ENCODE measurements around the gene MBNL2.

MBNL2 gene

DNA sequence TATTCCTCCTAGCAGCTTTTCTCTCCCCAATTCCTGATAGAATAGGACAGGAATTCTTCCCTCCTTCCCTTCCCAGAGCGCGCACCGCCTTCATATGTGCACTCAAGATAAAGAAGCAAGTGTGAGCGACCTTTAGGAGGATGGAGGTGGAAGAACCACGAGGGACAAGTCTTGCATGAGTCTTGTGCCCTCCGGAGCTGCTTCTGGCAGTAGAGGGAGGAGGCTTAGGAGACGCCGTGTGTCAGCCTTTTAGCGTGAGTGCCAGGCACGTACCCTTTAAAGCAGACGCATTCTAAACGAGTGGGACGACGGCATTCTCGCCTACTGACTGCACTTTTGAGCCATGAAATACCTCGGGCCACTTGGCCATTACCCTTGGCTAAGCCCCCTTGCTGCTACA, 116.4 kb downstream of the MBNL2 start:
- TF ChIP-seq TCF12 (IDR thresholded peaks at IDR 0.05; ENCODE audit: low read depth) (no peak), YY1 (IDR thresholded peaks at IDR 0.05; ENCODE audit: low read depth) (no peak), TEAD4 (IDR thresholded peaks at IDR 0.05) (no peak), RAD21 (IDR thresholded peaks at IDR 0.05; ENCODE audit: low read depth) (no peak), FOXM1 (IDR thresholded peaks at IDR 0.05; ENCODE audit: borderline replicate concordance, low read depth) (no peak), CEBPB (IDR thresholded peaks at IDR 0.05) (no peak), EP300 (IDR thresholded peaks at IDR 0.05; ENCODE audit: borderline replicate concordance) (no peak)
- TF ChIP-seq, protein P1, sequence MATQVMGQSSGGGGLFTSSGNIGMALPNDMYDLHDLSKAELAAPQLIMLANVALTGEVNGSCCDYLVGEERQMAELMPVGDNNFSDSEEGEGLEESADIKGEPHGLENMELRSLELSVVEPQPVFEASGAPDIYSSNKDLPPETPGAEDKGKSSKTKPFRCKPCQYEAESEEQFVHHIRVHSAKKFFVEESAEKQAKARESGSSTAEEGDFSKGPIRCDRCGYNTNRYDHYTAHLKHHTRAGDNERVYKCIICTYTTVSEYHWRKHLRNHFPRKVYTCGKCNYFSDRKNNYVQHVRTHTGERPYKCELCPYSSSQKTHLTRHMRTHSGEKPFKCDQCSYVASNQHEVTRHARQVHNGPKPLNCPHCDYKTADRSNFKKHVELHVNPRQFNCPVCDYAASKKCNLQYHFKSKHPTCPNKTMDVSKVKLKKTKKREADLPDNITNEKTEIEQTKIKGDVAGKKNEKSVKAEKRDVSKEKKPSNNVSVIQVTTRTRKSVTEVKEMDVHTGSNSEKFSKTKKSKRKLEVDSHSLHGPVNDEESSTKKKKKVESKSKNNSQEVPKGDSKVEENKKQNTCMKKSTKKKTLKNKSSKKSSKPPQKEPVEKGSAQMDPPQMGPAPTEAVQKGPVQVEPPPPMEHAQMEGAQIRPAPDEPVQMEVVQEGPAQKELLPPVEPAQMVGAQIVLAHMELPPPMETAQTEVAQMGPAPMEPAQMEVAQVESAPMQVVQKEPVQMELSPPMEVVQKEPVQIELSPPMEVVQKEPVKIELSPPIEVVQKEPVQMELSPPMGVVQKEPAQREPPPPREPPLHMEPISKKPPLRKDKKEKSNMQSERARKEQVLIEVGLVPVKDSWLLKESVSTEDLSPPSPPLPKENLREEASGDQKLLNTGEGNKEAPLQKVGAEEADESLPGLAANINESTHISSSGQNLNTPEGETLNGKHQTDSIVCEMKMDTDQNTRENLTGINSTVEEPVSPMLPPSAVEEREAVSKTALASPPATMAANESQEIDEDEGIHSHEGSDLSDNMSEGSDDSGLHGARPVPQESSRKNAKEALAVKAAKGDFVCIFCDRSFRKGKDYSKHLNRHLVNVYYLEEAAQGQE (IDR thresholded peaks at IDR 0.05; ENCODE audit: low read depth), result no peak

- no peak for TF ChIP-seq EGR1 (IDR thresholded peaks at IDR 0.05)
- no peak for TF ChIP-seq RAD21 (IDR thresholded peaks at IDR 0.05; ENCODE audit: low read depth)
- TF ChIP-seq CEBPB (IDR thresholded peaks at IDR 0.05), result no peak
- TF ChIP-seq, protein P2, sequence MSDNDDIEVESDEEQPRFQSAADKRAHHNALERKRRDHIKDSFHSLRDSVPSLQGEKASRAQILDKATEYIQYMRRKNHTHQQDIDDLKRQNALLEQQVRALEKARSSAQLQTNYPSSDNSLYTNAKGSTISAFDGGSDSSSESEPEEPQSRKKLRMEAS (IDR thresholded peaks at IDR 0.05), result no peak
- TF ChIP-seq ZBTB7A (IDR thresholded peaks at IDR 0.05; ENCODE audit: low read depth), result no peak
- TF ChIP-seq NFIC (IDR thresholded peaks at IDR 0.05), result no peak
- TF ChIP-seq YY1 (IDR thresholded peaks at IDR 0.05; ENCODE audit: low read depth), result no peak
- TF ChIP-seq, protein P3, sequence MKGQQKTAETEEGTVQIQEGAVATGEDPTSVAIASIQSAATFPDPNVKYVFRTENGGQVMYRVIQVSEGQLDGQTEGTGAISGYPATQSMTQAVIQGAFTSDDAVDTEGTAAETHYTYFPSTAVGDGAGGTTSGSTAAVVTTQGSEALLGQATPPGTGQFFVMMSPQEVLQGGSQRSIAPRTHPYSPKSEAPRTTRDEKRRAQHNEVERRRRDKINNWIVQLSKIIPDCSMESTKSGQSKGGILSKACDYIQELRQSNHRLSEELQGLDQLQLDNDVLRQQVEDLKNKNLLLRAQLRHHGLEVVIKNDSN (IDR thresholded peaks at IDR 0.05), result no peak
- no peak for TF ChIP-seq TCF12 (IDR thresholded peaks at IDR 0.05; ENCODE audit: low read depth)
These were observed 117.2 kb downstream of the MBNL2 start for GRCh38 chr13:97339019-97339987.

GRCh38 chr13:97339988-97340749, 118.0 kb downstream of the MBNL2 start:
- TF ChIP-seq CEBPB (IDR thresholded peaks at IDR 0.05), result no peak
- TF ChIP-seq TEAD4 (IDR thresholded peaks at IDR 0.05), result no peak

- TF ChIP-seq FOXM1 (IDR thresholded peaks at IDR 0.05; ENCODE audit: borderline replicate concordance, low read depth) (no peak), CEBPB (IDR thresholded peaks at IDR 0.05) (no peak), CREB1 (IDR thresholded peaks at IDR 0.05; ENCODE audit: low read depth) (no peak), ZBTB7A (IDR thresholded peaks at IDR 0.05; ENCODE audit: low read depth) (no peak), RAD21 (IDR thresholded peaks at IDR 0.05; ENCODE audit: low read depth) (no peak), TAF1 (IDR thresholded peaks at IDR 0.05; ENCODE audit: low read depth) (no peak), TEAD4 (IDR thresholded peaks at IDR 0.05) (no peak), TCF12 (IDR thresholded peaks at IDR 0.05; ENCODE audit: low read depth) (no peak), EP300 (IDR thresholded peaks at IDR 0.05; ENCODE audit: borderline replicate concordance) (no peak), YY1 (IDR thresholded peaks at IDR 0.05; ENCODE audit: low read depth) (no peak), NFIC (IDR thresholded peaks at IDR 0.05) (no peak), EGR1 (IDR thresholded peaks at IDR 0.05) (no peak)
- TF ChIP-seq, protein P2 (IDR thresholded peaks at IDR 0.05), result no peak
- TF ChIP-seq, protein P3 (IDR thresholded peaks at IDR 0.05), result no peak
- TF ChIP-seq, protein P1 (IDR thresholded peaks at IDR 0.05; ENCODE audit: low read depth), result no peak
These were observed 119.0 kb downstream of the MBNL2 start for GRCh38 chr13:97341135-97341534.

DNA sequence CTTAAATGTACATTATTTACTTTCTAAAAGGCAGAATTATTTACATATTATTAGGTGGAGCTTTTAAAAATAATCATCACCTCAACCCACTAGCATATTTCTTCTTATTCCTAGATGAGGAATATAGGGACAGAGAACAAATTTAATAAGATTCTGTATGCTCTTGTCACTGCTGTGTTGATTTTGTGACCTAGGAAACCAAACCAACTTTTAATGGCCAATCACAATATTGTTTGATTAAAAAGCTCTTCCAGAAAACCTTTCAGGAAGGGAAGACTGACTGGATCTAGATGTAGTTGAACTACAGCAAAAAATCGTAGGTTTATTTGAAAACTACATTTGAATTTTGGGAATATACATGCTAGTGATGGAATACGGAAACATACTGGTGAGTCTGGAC, 120.0 kb downstream of the MBNL2 start:
- TF ChIP-seq, protein P3 (IDR thresholded peaks at IDR 0.05), result no peak
